HepG2 (cell line): ENCODE results near the gene POC1B. TPM values are rescaled to one million over a fixed set of nuclear protein-coding genes. Genes with fewer than 3 reads are reported as not detected.

ENCODE experiments used
- ATAC-seq: fragments of 200-7000 bp; cut with Tn5 transposase; 3 replicates; pipeline ENCODE4 v1.9.1; 2020; ENCODE audit warnings: mild to moderate bottlenecking, moderate library complexity
- BruUV-seq: library from RNA; stranded (reverse); fragments of 400-500 nt; replicated peaks from 2 replicates; lab custom pipeline; 2021; lab: Mats Ljungman, UMichigan
- CTCF ChIA-PET: fragments of 300-600 bp; formaldehyde crosslinking; extraction: SDS; loops from one replicate; lab custom pipeline; 2021; ENCODE audit warnings: low total read pairs, inconsistent platforms, low intra/inter-chr PET ratio; lab: Yijun Ruan, JAX
- POLR2A ChIA-PET: fragments of 350-600 bp; sonication (Branson Sonifier 250); formaldehyde crosslinking; loops from one replicate; lab custom pipeline; 2020; ENCODE audit warnings: antibody characterized with exemption, inconsistent platforms; lab: Yijun Ruan, JAX
- DNase-seq: peaks from one replicate; pipeline ENCODE4 v3.0.0-alpha.2; 2015; ENCODE audit warnings: low spot score
- FAIRE-seq: peaks from 3 replicates; lab custom pipeline; 2011; peaks lifted over from hg19 to GRCh38; lab: Jason Lieb, UNC
- H2AFZ ChIP-seq: one replicate; pipeline ENCODE4 v1.6.1; 2011; ENCODE audit warnings: low read length, inconsistent platforms
- H3K27ac ChIP-seq: fragments of 300-600 bp; 3 replicates; pipeline ENCODE4 v1.8.0; 2011; ENCODE audit warnings: mixed run types, mild to moderate bottlenecking, mixed read lengths, low read length, inconsistent platforms; ENCODE audit not compliant: insufficient read depth; ENCODE audit errors: extremely low read length
- H3K27me3 ChIP-seq, 2 experiments: fragments of 200-600 bp in 1 of 2; 2 replicates in 1 of 2; 3 replicates in 1 of 2; pipeline versions ENCODE4 v1.6.0 to v1.8.0; 2011; ENCODE audit warnings: low read length in 2 of 2, mild to moderate bottlenecking in 2 of 2, moderate library complexity in 2 of 2, inconsistent platforms in 1 of 2; ENCODE audit not compliant: insufficient read depth in 2 of 2, control insufficient read depth in 1 of 2
- H3K36me3 ChIP-seq, 2 experiments: fragments of 200-600 bp in 1 of 2; replicated peaks in 1 of 2; 2 replicates in 1 of 2; 3 replicates in 1 of 2; pipeline versions ENCODE4 v1.5.1 to v1.8.0; 2011; ENCODE audit warnings: low read length in 2 of 2, inconsistent platforms in 1 of 2; ENCODE audit not compliant: insufficient read depth in 2 of 2, control insufficient read depth in 1 of 2
- H3K4me1 ChIP-seq: 2 replicates; pipeline ENCODE4 v1.5.1; 2012; ENCODE audit warnings: low read length, inconsistent platforms; ENCODE audit not compliant: insufficient read depth
- H3K4me2 ChIP-seq: 2 replicates; pipeline ENCODE4 v1.6.0; 2011; ENCODE audit warnings: low read depth, low read length, inconsistent platforms
- H3K4me3 ChIP-seq, 3 experiments: fragments of 200-600 bp in 1 of 3; sonication (generic), shearing (Covaris generic) in 1 of 3; replicated peaks in 1 of 3; 2 replicates each; pipeline ENCODE4 v1.5.1; 2011 to 2016; ENCODE audit warnings: low read length in 3 of 3, inconsistent platforms in 2 of 3, low read depth in 2 of 3, mild to moderate bottlenecking in 2 of 3, control low read depth in 1 of 3, mixed read lengths in 1 of 3; ENCODE audit not compliant: insufficient read depth in 1 of 3
- H3K79me2 ChIP-seq: one replicate; pipeline ENCODE4 v1.6.1; 2011; ENCODE audit warnings: low read length, inconsistent platforms; ENCODE audit not compliant: insufficient read depth
- H3K9ac ChIP-seq: 2 replicates; pipeline ENCODE4 v1.6.0; 2011; ENCODE audit warnings: mild to moderate bottlenecking, low read depth, low read length, inconsistent platforms; ENCODE audit not compliant: insufficient read depth
- H3K9me3 ChIP-seq: 2 replicates; pipeline ENCODE4 v1.5.1; 2012; ENCODE audit warnings: mild to moderate bottlenecking, low read length
- H4K20me1 ChIP-seq: 2 replicates; pipeline ENCODE4 v1.6.0; 2011; ENCODE audit warnings: inconsistent platforms, mild to moderate bottlenecking, low read length, moderate library complexity; ENCODE audit not compliant: insufficient read depth
- AGO1 ChIP-seq: fragments of 200-400 bp; formaldehyde crosslinking; IDR thresholded peaks from 2 replicates; pipeline ENCODE4 v1.6.1; 2017; ENCODE audit warnings: mild to moderate bottlenecking, low read depth, low read length, moderate library complexity; ENCODE audit not compliant: poor library complexity, severe bottlenecking
- GATA4 ChIP-seq: sonication (generic); IDR thresholded peaks from 2 replicates; pipeline ENCODE4 v1.6.1; 2016; ENCODE audit warnings: antibody characterized with exemption, low read depth, borderline replicate concordance
- MLLT10 ChIP-seq: sonication (generic); formaldehyde crosslinking; IDR thresholded peaks from 2 replicates; pipeline ENCODE4 v1.4.0; 2020; ENCODE audit warnings: missing genetic modification reagents
- NFE2L1 ChIP-seq: sonication (generic); formaldehyde crosslinking; IDR thresholded peaks from 2 replicates; pipeline ENCODE4 v1.4.0; 2020; ENCODE audit warnings: missing genetic modification reagents, mild to moderate bottlenecking, borderline replicate concordance
- XBP1 ChIP-seq: sonication (generic); formaldehyde crosslinking; IDR thresholded peaks from 2 replicates; pipeline ENCODE4 v1.5.0; 2020; ENCODE audit warnings: missing genetic modification reagents
- ZNF761 ChIP-seq: sonication (generic); formaldehyde crosslinking; conservative IDR thresholded peaks from 2 replicates; pipeline ENCODE4 v1.4.0; 2020; ENCODE audit warnings: mild to moderate bottlenecking, missing genetic modification reagents
- ZNF776 ChIP-seq: sonication (generic); formaldehyde crosslinking; IDR thresholded peaks from 2 replicates; pipeline ENCODE4 v1.4.0; 2020; ENCODE audit warnings: mild to moderate bottlenecking, missing genetic modification reagents
- ZNF883 ChIP-seq: sonication (generic); formaldehyde crosslinking; IDR thresholded peaks from 2 replicates; pipeline ENCODE4 v1.5.1; 2020; ENCODE audit warnings: mild to moderate bottlenecking, missing genetic modification reagents; ENCODE audit errors: not compliant biosample characterization
- ZSCAN22 ChIP-seq: sonication (generic); formaldehyde crosslinking; IDR thresholded peaks from 2 replicates; pipeline ENCODE4 v1.4.0; 2020; ENCODE audit warnings: mild to moderate bottlenecking, missing genetic modification reagents
- WGBS: methylation state at CpG from one replicate; pipeline ENCODE4 v1.1.6; 2017; ENCODE audit warnings: low lambda C conversion rate; 5-methylcytosine and 5-hydroxymethylcytosine counted together
- in situ Hi-C: cut with HindIII; loops from 2 replicates; pipeline ENCODE4 v1.10.0; 2017; ENCODE audit warnings: low pct_unique_long_range_greater_than_20kb; ENCODE audit not compliant: extremely low pct_ligation_motif_present
- intact Hi-C: fragments of 100-400 bp; cut with micrococcal nuclease; formaldehyde crosslinking; loops from one replicate; pipeline ENCODE4 v1.10.0; 2022; ENCODE audit not compliant: unreplicated experiment
- polyA plus RNA-seq, 8 experiments: library from polyadenylated mRNA; depleted of rRNA in 3 of 8; stranded (reverse) in 7 of 8; unstranded in 1 of 8; fragments of >200 nt; fragmentation: Illumina TruSeq in 4 of 8; extraction: Trizol in 4 of 8; gene quantifications; 2 replicates each; pipeline versions ENCODE4 v1.2.1 to v1.2.3, GENCODE V29; 2011 to 2016; ENCODE audit warnings: low read depth in 4 of 8, missing spikeins in 1 of 8, mixed read lengths in 1 of 8; ENCODE audit not compliant: insufficient read depth in 1 of 8
- total RNA-seq, 5 experiments: library from RNA; depleted of rRNA; stranded (reverse); fragments of >200 nt; fragmentation: Illumina TruSeq; extraction: Trizol; gene quantifications; 2 replicates each; pipeline ENCODE4 v1.2.3, GENCODE V29; 2016; ENCODE audit warnings: low read depth in 1 of 5
- TF ChIP-seq, protein P1 (sequence below): IDR thresholded peaks from 2 replicates; pipeline ENCODE4 v1.6.1; 2018; ENCODE audit warnings: missing genetic modification reagents, mild to moderate bottlenecking, missing compliant biosample characterization
- TF ChIP-seq, protein P2 (sequence below): sonication (generic); formaldehyde crosslinking; IDR thresholded peaks from 2 replicates; pipeline ENCODE4 v1.5.0; 2020; ENCODE audit warnings: missing genetic modification reagents

Gene POC1B
- total and polyA plus RNA-seq, 2 of the 13 experiments (the other 11 are each of a cell fraction or from before 2014, with no cell fraction given) = 9.3 to 11.0 TPM

DNA sequence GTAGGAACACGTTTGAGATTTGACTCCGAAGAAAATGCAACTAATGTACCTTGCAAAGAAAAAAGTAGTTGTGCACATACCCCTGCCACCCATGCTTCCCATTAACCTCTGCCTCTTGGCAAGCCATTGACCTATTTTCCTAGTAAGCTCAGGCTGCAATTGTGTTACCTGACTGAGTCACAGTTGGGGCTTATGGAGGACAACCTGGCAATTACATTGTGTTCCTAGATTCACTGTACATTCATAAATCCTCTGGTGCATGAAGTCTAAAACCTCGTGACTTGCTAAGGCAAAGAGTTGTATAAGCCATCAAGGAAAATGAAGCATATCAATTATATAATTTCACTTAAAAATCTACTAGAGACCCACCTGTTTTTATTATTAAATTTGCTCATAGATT lies 111.5 kb downstream of the POC1B start:
- no peaks in the 10 kb centered on the region for H3K79me2 ChIP-seq
- H3K27me3 ChIP-seq = no peaks in the 10 kb centered on the region
- no peak for TF ChIP-seq GATA4
- TF ChIP-seq XBP1 (CRISPR knock-in tag) = no peak
- no peak for TF ChIP-seq ZNF761 (CRISPR knock-in tag)
- TF ChIP-seq ZSCAN22 (CRISPR knock-in tag) = no peak
- no peak for TF ChIP-seq ZNF776 (CRISPR knock-in tag)
- TF ChIP-seq NFE2L1 (CRISPR knock-in tag) = no peak
- TF ChIP-seq, protein P1, sequence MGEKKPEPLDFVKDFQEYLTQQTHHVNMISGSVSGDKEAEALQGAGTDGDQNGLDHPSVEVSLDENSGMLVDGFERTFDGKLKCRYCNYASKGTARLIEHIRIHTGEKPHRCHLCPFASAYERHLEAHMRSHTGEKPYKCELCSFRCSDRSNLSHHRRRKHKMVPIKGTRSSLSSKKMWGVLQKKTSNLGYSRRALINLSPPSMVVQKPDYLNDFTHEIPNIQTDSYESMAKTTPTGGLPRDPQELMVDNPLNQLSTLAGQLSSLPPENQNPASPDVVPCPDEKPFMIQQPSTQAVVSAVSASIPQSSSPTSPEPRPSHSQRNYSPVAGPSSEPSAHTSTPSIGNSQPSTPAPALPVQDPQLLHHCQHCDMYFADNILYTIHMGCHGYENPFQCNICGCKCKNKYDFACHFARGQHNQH (CRISPR knock-in tag) = no peak
- no peak for TF ChIP-seq AGO1
- TF ChIP-seq ZNF883 = no peak
- TF ChIP-seq, protein P2, sequence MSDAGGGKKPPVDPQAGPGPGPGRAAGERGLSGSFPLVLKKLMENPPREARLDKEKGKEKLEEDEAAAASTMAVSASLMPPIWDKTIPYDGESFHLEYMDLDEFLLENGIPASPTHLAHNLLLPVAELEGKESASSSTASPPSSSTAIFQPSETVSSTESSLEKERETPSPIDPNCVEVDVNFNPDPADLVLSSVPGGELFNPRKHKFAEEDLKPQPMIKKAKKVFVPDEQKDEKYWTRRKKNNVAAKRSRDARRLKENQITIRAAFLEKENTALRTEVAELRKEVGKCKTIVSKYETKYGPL = no peak
- no peak for TF ChIP-seq MLLT10 (CRISPR knock-in tag)
- no peaks in the 10 kb centered on the region for H3K4me1 ChIP-seq
- ChIA-PET CTCF (no interaction called here), POLR2A (no interaction called here)
- no peaks in the 10 kb centered on the region for H3K9me3 ChIP-seq
- no peak overlapping the region for H3K27ac ChIP-seq
- H3K4me2 ChIP-seq = no peak overlapping the region
- H3K9ac ChIP-seq = no peak overlapping the region
- FAIRE-seq (no peak), DNase-seq (no peak), ATAC-seq (no peak)
- H2AFZ ChIP-seq = no peak overlapping the region
- BruUV-seq = no TSS peak
- intact Hi-C loops = no loop called here
- 95% methylated on average over 3 of the region's 3 CpGs for WGBS
- no peaks in the 10 kb centered on the region for H4K20me1 ChIP-seq
- H3K4me3 ChIP-seq = no peak overlapping the region
- in situ Hi-C loops = no loop called here
- H3K36me3 ChIP-seq = no peaks in the 10 kb centered on the region
